Measurements from ENCODE around the gene SOX8. TPM values are rescaled to one million over a fixed set of nuclear protein-coding genes. Genes with fewer than 3 reads are reported as not detected.

The SOX8 gene
- total RNA-seq, 1 experiment from 2014 or later, result 0.47 TPM

DNA sequence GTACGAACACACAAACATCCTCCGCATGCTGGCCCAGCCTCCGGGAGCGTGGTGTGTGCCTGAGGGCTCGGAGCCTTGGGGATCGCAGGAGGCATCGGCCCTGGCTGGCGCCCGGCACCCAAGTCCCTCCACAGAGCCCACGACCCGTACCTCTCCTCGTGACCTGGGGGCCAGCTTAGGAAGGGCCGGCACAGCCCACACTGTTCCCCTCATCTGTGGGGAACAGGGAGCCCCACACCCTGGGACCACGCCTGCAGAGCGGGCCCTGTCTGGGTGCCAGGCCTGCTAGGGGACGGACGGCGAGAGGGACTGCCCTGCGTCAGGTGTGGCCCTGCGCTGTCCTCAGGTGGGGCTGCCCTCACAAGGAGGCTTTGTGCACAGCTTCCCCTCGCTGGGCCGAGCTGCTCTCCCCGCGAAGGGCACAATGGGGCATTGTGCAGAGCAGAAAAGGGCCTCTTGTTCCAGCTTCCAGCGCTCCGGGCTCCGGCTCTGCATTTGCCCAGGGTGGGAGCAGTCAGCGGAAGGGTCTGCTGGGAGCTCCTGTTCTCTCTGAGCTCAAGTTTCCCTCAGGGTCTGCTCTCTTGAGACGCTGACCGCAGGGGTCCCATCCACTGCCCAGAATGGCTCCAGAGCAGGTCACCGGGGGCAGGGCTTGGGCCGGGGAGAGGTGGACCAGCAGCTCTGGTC lies 9.1 kb upstream of the SOX8 start:
- DNase-seq (no peak), ATAC-seq (no peak)
- H3K9me3 ChIP-seq (ENCODE audit: low read length), result no peaks in the 10 kb centered on the region
- no TSS peak for BruUV-seq (replicated peaks)
- H2AFZ ChIP-seq (ENCODE audit: low read length), result no peak overlapping the region
- H3K4me2 ChIP-seq (ENCODE audit: low read length), result no peak overlapping the region
- POLR2A ChIA-PET (ENCODE audit: unreplicated experiment), result no interaction called here
- no peaks in the 10 kb centered on the region for H3K9me2 ChIP-seq (replicated peaks; ENCODE audit: low read length)
- no peak overlapping the region for H3K9ac ChIP-seq (ENCODE audit: low read length)
- H3K79me2 ChIP-seq (ENCODE audit: low read length), result peaks cover 24% of the 10 kb centered on the region
- H4K20me1 ChIP-seq (ENCODE audit: low read length), result no peaks in the 10 kb centered on the region
- H3K4me1 ChIP-seq (ENCODE audit: insufficient read depth, low read length), result peaks cover 6% of the 10 kb centered on the region
- intact Hi-C loops (cut with micrococcal nuclease), result no loop called here
- H3K4me3 ChIP-seq (ENCODE audit: low read length), result no peak overlapping the region
- no peaks in the 10 kb centered on the region for H3K27me3 ChIP-seq (ENCODE audit: low read length)
- H3K36me3 ChIP-seq (ENCODE audit: low read depth, low read length), result no peaks in the 10 kb centered on the region; the same call in 1 of the 2 replicates
- CTCF ChIA-PET, result no interaction called here
- no peak overlapping the region for H3K27ac ChIP-seq (ENCODE audit: low read length)
- no peaks in the 10 kb centered on the region for H3F3A ChIP-seq (ENCODE audit: low read length, unreplicated experiment)
- TF ChIP-seq, protein P1, sequence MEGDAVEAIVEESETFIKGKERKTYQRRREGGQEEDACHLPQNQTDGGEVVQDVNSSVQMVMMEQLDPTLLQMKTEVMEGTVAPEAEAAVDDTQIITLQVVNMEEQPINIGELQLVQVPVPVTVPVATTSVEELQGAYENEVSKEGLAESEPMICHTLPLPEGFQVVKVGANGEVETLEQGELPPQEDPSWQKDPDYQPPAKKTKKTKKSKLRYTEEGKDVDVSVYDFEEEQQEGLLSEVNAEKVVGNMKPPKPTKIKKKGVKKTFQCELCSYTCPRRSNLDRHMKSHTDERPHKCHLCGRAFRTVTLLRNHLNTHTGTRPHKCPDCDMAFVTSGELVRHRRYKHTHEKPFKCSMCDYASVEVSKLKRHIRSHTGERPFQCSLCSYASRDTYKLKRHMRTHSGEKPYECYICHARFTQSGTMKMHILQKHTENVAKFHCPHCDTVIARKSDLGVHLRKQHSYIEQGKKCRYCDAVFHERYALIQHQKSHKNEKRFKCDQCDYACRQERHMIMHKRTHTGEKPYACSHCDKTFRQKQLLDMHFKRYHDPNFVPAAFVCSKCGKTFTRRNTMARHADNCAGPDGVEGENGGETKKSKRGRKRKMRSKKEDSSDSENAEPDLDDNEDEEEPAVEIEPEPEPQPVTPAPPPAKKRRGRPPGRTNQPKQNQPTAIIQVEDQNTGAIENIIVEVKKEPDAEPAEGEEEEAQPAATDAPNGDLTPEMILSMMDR (conservative IDR thresholded peaks at IDR 0.05; ENCODE audit: low read depth, low read length), result no peak
- TF ChIP-seq EZH2 (IDR thresholded peaks at IDR 0.05; ENCODE audit: low read length, unreplicated experiment), result no peak

DNA sequence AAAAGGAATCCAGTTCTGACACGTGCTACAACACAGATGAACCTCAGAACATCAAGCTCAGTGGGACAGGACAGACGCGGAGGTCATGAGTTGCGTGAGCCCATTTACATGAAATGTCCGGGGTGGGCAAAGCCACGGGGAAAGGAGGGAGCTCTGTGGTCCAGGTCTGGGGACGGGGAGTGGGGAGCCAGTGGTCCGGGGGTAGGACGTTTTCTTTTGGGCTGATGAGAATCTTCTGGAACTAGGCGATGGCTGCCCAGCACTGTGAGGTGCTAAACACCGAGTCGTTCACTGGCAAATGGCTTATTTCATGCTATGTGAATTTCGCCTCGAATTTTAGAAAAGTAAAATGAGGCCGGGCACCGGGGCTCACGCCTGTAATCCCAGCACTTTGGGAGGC lies 8.2 kb upstream of the SOX8 start:
- Histone ChIP-seq H3K79me2 (ENCODE audit: low read length) (peaks cover 19% of the 10 kb centered on the region), H3K4me3 (ENCODE audit: low read length) (no peak overlapping the region), H3F3A (ENCODE audit: low read length, unreplicated experiment) (no peaks in the 10 kb centered on the region), H3K27ac (ENCODE audit: low read length) (no peak overlapping the region), H3K4me1 (ENCODE audit: insufficient read depth, low read length) (peaks cover 6% of the 10 kb centered on the region), H3K9me3 (ENCODE audit: low read length) (no peaks in the 10 kb centered on the region), H3K4me2 (ENCODE audit: low read length) (no peak overlapping the region), H3K9ac (ENCODE audit: low read length) (no peak overlapping the region), H3K27me3 (ENCODE audit: low read length) (no peaks in the 10 kb centered on the region), H3K9me2 (replicated peaks; ENCODE audit: low read length) (no peaks in the 10 kb centered on the region), H2AFZ (ENCODE audit: low read length) (no peak overlapping the region), H4K20me1 (ENCODE audit: low read length) (no peaks in the 10 kb centered on the region), H3K36me3 (ENCODE audit: low read depth, low read length) (no peaks in the 10 kb centered on the region; the same call in 1 of the 2 replicates)
- TF ChIP-seq, protein P1 (conservative IDR thresholded peaks at IDR 0.05; ENCODE audit: low read depth, low read length), result no peak
- TF ChIP-seq EZH2 (IDR thresholded peaks at IDR 0.05; ENCODE audit: low read length, unreplicated experiment), result no peak
- no peak for TF ChIP-seq EZH2phosphoT487 (IDR thresholded peaks at IDR 0.05; ENCODE audit: borderline replicate concordance, low read length)
- ChIA-PET CTCF (no interaction called here), POLR2A (ENCODE audit: unreplicated experiment) (no interaction called here)
- intact Hi-C loops (cut with micrococcal nuclease), result no loop called here
- no TSS peak for BruUV-seq (replicated peaks)
- DNase-seq (no peak), ATAC-seq (no peak)

DNA sequence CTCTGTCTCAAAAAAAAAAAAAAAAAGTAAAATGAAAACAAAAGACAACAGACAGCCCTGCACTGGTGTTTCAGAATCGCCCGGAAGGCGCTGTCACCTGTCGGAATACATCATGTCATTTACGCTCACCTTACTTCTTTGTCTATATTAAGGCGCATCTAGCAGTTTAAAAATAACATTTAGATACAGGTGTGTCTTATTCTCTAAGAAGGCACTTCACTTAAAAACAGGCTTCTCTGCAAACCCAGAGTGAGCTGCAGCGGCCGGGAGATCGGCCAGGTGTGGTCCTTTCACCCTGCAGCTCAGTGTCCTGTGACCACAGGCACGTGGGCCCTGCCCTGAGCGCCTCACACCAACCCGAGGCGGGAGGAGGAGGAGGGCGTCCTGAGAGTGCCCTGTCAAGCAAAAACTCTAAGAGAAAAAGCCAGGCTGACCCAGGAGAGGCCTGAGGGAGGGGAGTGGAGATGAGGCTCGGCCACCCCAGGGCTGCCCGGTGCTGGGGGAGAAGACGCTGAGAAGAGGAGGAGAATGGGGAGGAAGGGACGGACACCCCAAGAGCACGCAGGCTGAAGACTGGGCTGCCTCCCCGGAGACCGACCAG lies 7.5 kb upstream of the SOX8 start:
- Histone ChIP-seq H3K4me1 (ENCODE audit: insufficient read depth, low read length) (peaks cover 6% of the 10 kb centered on the region), H3K4me3 (ENCODE audit: low read length) (no peak overlapping the region), H3K9me3 (ENCODE audit: low read length) (no peaks in the 10 kb centered on the region), H4K20me1 (ENCODE audit: low read length) (no peaks in the 10 kb centered on the region), H3K9me2 (replicated peaks; ENCODE audit: low read length) (no peaks in the 10 kb centered on the region), H3K79me2 (ENCODE audit: low read length) (peaks cover 15% of the 10 kb centered on the region), H3K27me3 (ENCODE audit: low read length) (no peaks in the 10 kb centered on the region), H3F3A (ENCODE audit: low read length, unreplicated experiment) (no peaks in the 10 kb centered on the region), H3K27ac (ENCODE audit: low read length) (no peak overlapping the region), H2AFZ (ENCODE audit: low read length) (no peak overlapping the region), H3K9ac (ENCODE audit: low read length) (no peak overlapping the region), H3K4me2 (ENCODE audit: low read length) (no peak overlapping the region), H3K36me3 (ENCODE audit: low read depth, low read length) (no peaks in the 10 kb centered on the region)
- intact Hi-C loops (cut with micrococcal nuclease), result no loop called here
- TF ChIP-seq, protein P1 (conservative IDR thresholded peaks at IDR 0.05; ENCODE audit: low read depth, low read length), result no peak
- TF ChIP-seq EZH2phosphoT487 (IDR thresholded peaks at IDR 0.05; ENCODE audit: borderline replicate concordance, low read length) (no peak), EZH2 (IDR thresholded peaks at IDR 0.05; ENCODE audit: low read length, unreplicated experiment) (no peak)
- no peak for ATAC-seq
- BruUV-seq (replicated peaks), result no TSS peak
- POLR2A ChIA-PET (ENCODE audit: unreplicated experiment), result no interaction called here
- CTCF ChIA-PET, result no interaction called here
- DNase-seq, result no peak

Measured in PC-3 (cell line).